Measurements from ENCODE around the gene FAM114A1.

The FAM114A1 gene

GRCh38 chr4:38867478-38868058, at the start of gene FAM114A1:
Gene FAM114A1, plus strand, starts transcription at chr4:38867806. Its CDS starts 10,273 bp downstream, at chr4:38878079.
- DNase-seq (ENCODE audit: low read depth) = no peak

GRCh38 chr4:38818441-38818976, 49.1 kb upstream of the FAM114A1 start:
- DNase-seq (ENCODE audit: low read depth) = no peak

GRCh38 chr4:38819569-38819968, 48.0 kb upstream of the FAM114A1 start:
- no peak for DNase-seq (ENCODE audit: low read depth)

GRCh38 chr4:38820329-38821061, 47.1 kb upstream of the FAM114A1 start:
- no peak for DNase-seq (ENCODE audit: low read depth)

- DNase-seq (ENCODE audit: low read depth) = no peak
Measured at GRCh38 chr4:38821739-38822138, 45.9 kb upstream of the FAM114A1 start.

- DNase-seq (ENCODE audit: low read depth) = no peak
Measured at GRCh38 chr4:38822748-38823303, 44.8 kb upstream of the FAM114A1 start.

GRCh38 chr4:38823766-38824165, 43.8 kb upstream of the FAM114A1 start:
- DNase-seq (ENCODE audit: low read depth) = no peak

- no peak for DNase-seq (ENCODE audit: low read depth)
Measured at GRCh38 chr4:38829237-38829636, 38.4 kb upstream of the FAM114A1 start.

- DNase-seq (ENCODE audit: low read depth) = no peak
Measured at GRCh38 chr4:38831653-38832052, 36.0 kb upstream of the FAM114A1 start.

- no peak for DNase-seq (ENCODE audit: low read depth)
Measured at GRCh38 chr4:38832206-38832605, 35.4 kb upstream of the FAM114A1 start.

- no peak for DNase-seq (ENCODE audit: low read depth)
Measured at GRCh38 chr4:38832624-38833528, 34.7 kb upstream of the FAM114A1 start.

- no peak for DNase-seq (ENCODE audit: low read depth)
Measured at GRCh38 chr4:38834570-38834969, 33.0 kb upstream of the FAM114A1 start.

- DNase-seq (ENCODE audit: low read depth) = no peak
Measured at GRCh38 chr4:38837334-38837733, 30.3 kb upstream of the FAM114A1 start.

- DNase-seq (ENCODE audit: low read depth) = no peak
Measured at GRCh38 chr4:38837849-38838248, 29.8 kb upstream of the FAM114A1 start.

GRCh38 chr4:38842994-38843393, 24.6 kb upstream of the FAM114A1 start:
- DNase-seq (ENCODE audit: low read depth) = no peak

GRCh38 chr4:38846015-38846414, 21.6 kb upstream of the FAM114A1 start:
- no peak for DNase-seq (ENCODE audit: low read depth)

GRCh38 chr4:38855466-38855865, 12.1 kb upstream of the FAM114A1 start:
- no peak for DNase-seq (ENCODE audit: low read depth)

- DNase-seq (ENCODE audit: low read depth) = no peak
Measured at GRCh38 chr4:38856046-38856445, 11.6 kb upstream of the FAM114A1 start.

GRCh38 chr4:38856524-38857337, 10.9 kb upstream of the FAM114A1 start, which contains the start of gene TLR6:
Gene TLR6, minus strand, starts transcription at chr4:38856817. Its CDS starts 27,344 bp downstream, at chr4:38829473.
- peak; percentile 29 for DNase-seq (ENCODE audit: low read depth)

- no peak for DNase-seq (ENCODE audit: low read depth)
Measured at GRCh38 chr4:38857354-38858096, 10.1 kb upstream of the FAM114A1 start.

GRCh38 chr4:38858097-38858420, 9.5 kb upstream of the FAM114A1 start:
- no peak for DNase-seq (ENCODE audit: low read depth)

All from T-helper 22 cell (primary cell).